ENCODE measurements around the gene CDK9.

DNA sequence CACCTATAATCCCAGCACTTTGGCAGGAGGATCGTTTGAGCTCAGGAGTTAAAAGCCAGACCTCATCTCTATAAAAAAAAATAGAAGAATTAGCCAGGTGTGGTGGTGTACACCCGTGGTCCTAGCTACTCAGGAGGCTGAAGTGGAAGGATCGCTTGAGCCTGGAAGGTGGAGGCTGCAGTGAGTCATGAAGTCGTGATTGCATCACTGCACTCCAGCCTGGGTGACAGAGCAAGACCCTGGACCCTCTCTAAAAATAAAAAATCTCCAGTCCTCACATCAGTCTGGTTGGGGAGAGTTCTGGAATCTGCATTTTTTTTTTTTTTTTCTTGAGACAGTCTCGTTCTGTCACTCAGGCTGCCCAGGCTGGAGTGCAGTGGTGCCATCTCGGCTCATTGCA, 26.2 kb downstream of the CDK9 start:
- TF ChIP-seq, protein P1, sequence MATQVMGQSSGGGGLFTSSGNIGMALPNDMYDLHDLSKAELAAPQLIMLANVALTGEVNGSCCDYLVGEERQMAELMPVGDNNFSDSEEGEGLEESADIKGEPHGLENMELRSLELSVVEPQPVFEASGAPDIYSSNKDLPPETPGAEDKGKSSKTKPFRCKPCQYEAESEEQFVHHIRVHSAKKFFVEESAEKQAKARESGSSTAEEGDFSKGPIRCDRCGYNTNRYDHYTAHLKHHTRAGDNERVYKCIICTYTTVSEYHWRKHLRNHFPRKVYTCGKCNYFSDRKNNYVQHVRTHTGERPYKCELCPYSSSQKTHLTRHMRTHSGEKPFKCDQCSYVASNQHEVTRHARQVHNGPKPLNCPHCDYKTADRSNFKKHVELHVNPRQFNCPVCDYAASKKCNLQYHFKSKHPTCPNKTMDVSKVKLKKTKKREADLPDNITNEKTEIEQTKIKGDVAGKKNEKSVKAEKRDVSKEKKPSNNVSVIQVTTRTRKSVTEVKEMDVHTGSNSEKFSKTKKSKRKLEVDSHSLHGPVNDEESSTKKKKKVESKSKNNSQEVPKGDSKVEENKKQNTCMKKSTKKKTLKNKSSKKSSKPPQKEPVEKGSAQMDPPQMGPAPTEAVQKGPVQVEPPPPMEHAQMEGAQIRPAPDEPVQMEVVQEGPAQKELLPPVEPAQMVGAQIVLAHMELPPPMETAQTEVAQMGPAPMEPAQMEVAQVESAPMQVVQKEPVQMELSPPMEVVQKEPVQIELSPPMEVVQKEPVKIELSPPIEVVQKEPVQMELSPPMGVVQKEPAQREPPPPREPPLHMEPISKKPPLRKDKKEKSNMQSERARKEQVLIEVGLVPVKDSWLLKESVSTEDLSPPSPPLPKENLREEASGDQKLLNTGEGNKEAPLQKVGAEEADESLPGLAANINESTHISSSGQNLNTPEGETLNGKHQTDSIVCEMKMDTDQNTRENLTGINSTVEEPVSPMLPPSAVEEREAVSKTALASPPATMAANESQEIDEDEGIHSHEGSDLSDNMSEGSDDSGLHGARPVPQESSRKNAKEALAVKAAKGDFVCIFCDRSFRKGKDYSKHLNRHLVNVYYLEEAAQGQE (IDR thresholded peaks at IDR 0.05; ENCODE audit: insufficient read depth in 1 of 2, low read depth in 2 of 2, low read length in 2 of 2) = no peak
- no peak for TF ChIP-seq POLR2AphosphoS5 (IDR thresholded peaks at IDR 0.05; ENCODE audit: low read depth, low read length)

Measured in PFSK-1 (cell line).